CD8-positive, alpha-beta memory T cell (primary cell): ENCODE measurements around the gene KRT71. TPM values are rescaled to one million over a fixed set of nuclear protein-coding genes. Genes with fewer than 3 reads are reported as not detected.

Source experiments
- CTCF ChIA-PET: fragments of 350-600 bp; sonication (Branson Sonifier 250); formaldehyde crosslinking; loops from one replicate; lab custom pipeline; 2021; ENCODE audit warnings: antibody characterized with exemption; lab: Charles Lee
- POLR2A ChIA-PET: fragments of 350-600 bp; sonication (Branson Sonifier 250); formaldehyde crosslinking; loops from one replicate; lab custom pipeline; 2021; ENCODE audit warnings: antibody characterized with exemption; lab: Charles Lee
- DNase-seq, 5 donors: peaks; one replicate each; pipeline versions ENCODE4 v3.0.0 to v3.0.0-alpha.2; 2020 to 2022; ENCODE audit warnings: mixed read lengths in 1 of 5
- H3K27ac ChIP-seq: one replicate; pipeline ENCODE4 v1.7.0; 2013; ENCODE audit warnings: low read depth, mild to moderate bottlenecking, low read length, moderate library complexity
- H3K27me3 ChIP-seq: 2 replicates; pipeline ENCODE4 v1.7.0; 2013; ENCODE audit warnings: low read length, mild to moderate bottlenecking; ENCODE audit not compliant: insufficient read depth, poor library complexity, severe bottlenecking
- H3K36me3 ChIP-seq: 2 replicates; pipeline ENCODE4 v1.7.0; 2013; ENCODE audit warnings: mild to moderate bottlenecking, low read length, moderate library complexity; ENCODE audit not compliant: insufficient read depth
- H3K4me1 ChIP-seq: 2 replicates; pipeline ENCODE4 v1.7.0; 2013; ENCODE audit warnings: mild to moderate bottlenecking, low read length, moderate library complexity; ENCODE audit not compliant: insufficient read depth
- H3K4me3 ChIP-seq: 2 replicates; pipeline ENCODE4 v1.7.0; 2013; ENCODE audit warnings: mild to moderate bottlenecking, low read length
- H3K9me3 ChIP-seq: 2 replicates; pipeline ENCODE4 v1.7.0; 2013; ENCODE audit warnings: mild to moderate bottlenecking, low read length
- H3K27ac Mint-ChIP-seq, 8 donors: one replicate each; pipeline ENCODE4 v1.8.0; 2020 to 2021; ENCODE audit warnings: mixed read lengths in 8 of 8, mild to moderate bottlenecking in 6 of 8, inconsistent platforms in 3 of 8, moderate library complexity in 3 of 8
- H3K27me3 Mint-ChIP-seq, 2 donors: one replicate each; pipeline ENCODE4 v1.8.0; 2020 to 2021; ENCODE audit warnings: mixed read lengths in 2 of 2, mild to moderate bottlenecking in 1 of 2, moderate library complexity in 1 of 2
- H3K36me3 Mint-ChIP-seq, 3 donors: one replicate each; pipeline ENCODE4 v1.8.0; 2020 to 2021; ENCODE audit warnings: mixed read lengths in 3 of 3, inconsistent platforms in 1 of 3, mild to moderate bottlenecking in 1 of 3
- H3K4me1 Mint-ChIP-seq, 3 donors: one replicate each; pipeline ENCODE4 v1.8.0; 2020 to 2021; ENCODE audit warnings: mixed read lengths in 3 of 3, inconsistent platforms in 1 of 3, mild to moderate bottlenecking in 1 of 3
- H3K4me3 Mint-ChIP-seq, 7 donors: one replicate each; pipeline ENCODE4 v1.8.0; 2020 to 2021; ENCODE audit warnings: mixed read lengths in 7 of 7, mild to moderate bottlenecking in 6 of 7, moderate library complexity in 4 of 7, inconsistent platforms in 2 of 7
- H3K9me3 Mint-ChIP-seq, 5 donors: one replicate each; pipeline ENCODE4 v1.8.0; 2020 to 2022; ENCODE audit warnings: mixed read lengths in 5 of 5, mild to moderate bottlenecking in 3 of 5, moderate library complexity in 2 of 5, inconsistent platforms in 1 of 5
- polyA plus RNA-seq: library from polyadenylated mRNA; unstranded; fragments of 300-500 nt; fragmentation: Illumina TruSeq; gene quantifications from one replicate; pipeline ENCODE4 v1.2.3, GENCODE V29; 2021
- total RNA-seq, 2 experiments: library from RNA; stranded (reverse); gene quantifications; one replicate each; pipeline ENCODE4 v1.2.3, GENCODE V29; 2021

Gene KRT71
- total and polyA plus RNA-seq, 3 experiments from 2014 or later = not detected

GRCh38 chr12:52591521-52591920, 38.6 kb upstream of the KRT71 start:
- peaks cover 11% of the 10 kb centered on the region for H3K4me1 ChIP-seq
- no peaks in the 10 kb centered on the region for H3K9me3 ChIP-seq
- Mint-ChIP-seq H3K36me3 (no peaks in the 10 kb centered on the region), H3K9me3 (no peaks in the 10 kb centered on the region), H3K27ac (peak overlapping the region in 2 of 8 donors; percentile 12 to 81), H3K4me3 (no peak overlapping the region), H3K27me3 (peaks cover 9 to 19% of the 10 kb centered on the region in 2 donors), H3K4me1 (peaks cover under 1 to 10% (median 9%) of the 10 kb centered on the region in 3 donors)
- ChIA-PET POLR2A (no interaction called here), CTCF (no interaction called here)
- no peak overlapping the region for H3K4me3 ChIP-seq
- H3K27me3 ChIP-seq = no peaks in the 10 kb centered on the region
- DNase-seq = no peak
- no peaks in the 10 kb centered on the region for H3K36me3 ChIP-seq
- H3K27ac ChIP-seq = no peak overlapping the region

- H3K4me3 Mint-ChIP-seq = no peak overlapping the region
- no peaks in the 10 kb centered on the region for H3K27me3 ChIP-seq
- no peaks in the 10 kb centered on the region for H3K9me3 Mint-ChIP-seq
- H3K36me3 ChIP-seq = no peaks in the 10 kb centered on the region
- POLR2A ChIA-PET = no interaction called here
- H3K4me1 ChIP-seq = peaks cover 26% of the 10 kb centered on the region
- no peak overlapping the region for H3K27ac ChIP-seq
- peaks cover 9 to 19% of the 10 kb centered on the region in 2 donors for H3K27me3 Mint-ChIP-seq
- no peaks in the 10 kb centered on the region for H3K36me3 Mint-ChIP-seq
- H3K4me1 Mint-ChIP-seq = peaks cover 11 to 25% (median 24%) of the 10 kb centered on the region in 3 donors
- no peak for DNase-seq
- no peak overlapping the region for H3K4me3 ChIP-seq
- CTCF ChIA-PET = interaction anchor here (1.5 kb wide), 1 partner anchor 11 kb away, joined by 4 read pairs; no protein-coding TSS in a partner anchor
- peak overlapping the region in 1 of 8 donors; percentile 55 for H3K27ac Mint-ChIP-seq
- H3K9me3 ChIP-seq = no peaks in the 10 kb centered on the region
Measured at GRCh38 chr12:52590021-52590420, 37.1 kb upstream of the KRT71 start.

- Mint-ChIP-seq H3K4me3 (no peak overlapping the region), H3K27me3 (peaks cover 9% of the 10 kb centered on the region in 2 donors), H3K27ac (peak overlapping the region in 2 of 8 donors; percentile 33 to 90), H3K36me3 (no peaks in the 10 kb centered on the region), H3K9me3 (no peaks in the 10 kb centered on the region), H3K4me1 (peaks cover 18 to 36% (median 33%) of the 10 kb centered on the region in 3 donors)
- H3K9me3 ChIP-seq = no peaks in the 10 kb centered on the region
- no peak for DNase-seq
- H3K4me1 ChIP-seq = peaks cover 43% of the 10 kb centered on the region
- H3K4me3 ChIP-seq = no peak overlapping the region
- H3K27me3 ChIP-seq = no peaks in the 10 kb centered on the region
- H3K27ac ChIP-seq = no peak overlapping the region
- no peaks in the 10 kb centered on the region for H3K36me3 ChIP-seq
- CTCF ChIA-PET = interaction anchor here (13.9 kb wide), 1 partner anchor 291 kb away, joined by 276 read pairs; no protein-coding TSS in a partner anchor
- POLR2A ChIA-PET = no interaction called here
Measured at GRCh38 chr12:52587563-52587962, 34.6 kb upstream of the KRT71 start.

GRCh38 chr12:52585946-52586345, 33.0 kb upstream of the KRT71 start:
- peak overlapping the region in 3 of 7 donors; percentile 1 to 26 (median 25) for H3K4me3 Mint-ChIP-seq
- CTCF ChIA-PET = interaction anchor here (0.9 to 13.9 kb wide), 8 partner anchors 14 to 292 kb away, joined by 3 to 276 read pairs (median 4); partner anchors contain the start of gene KRT4
- Histone ChIP-seq H3K27ac (no peak overlapping the region), H3K4me3 (no peak overlapping the region), H3K36me3 (no peaks in the 10 kb centered on the region), H3K27me3 (no peaks in the 10 kb centered on the region), H3K9me3 (no peaks in the 10 kb centered on the region), H3K4me1 (peaks cover 45% of the 10 kb centered on the region)
- peaks cover 18 to 36% (median 33%) of the 10 kb centered on the region in 3 donors for H3K4me1 Mint-ChIP-seq
- DNase-seq = peak; percentile 39 to 88 (median 62)
- H3K27ac Mint-ChIP-seq = peak overlapping the region in 7 of 8 donors; percentile 10 to 91 (median 78)
- H3K36me3 Mint-ChIP-seq = no peaks in the 10 kb centered on the region
- peaks cover 4 to 7% of the 10 kb centered on the region in 2 donors for H3K27me3 Mint-ChIP-seq
- POLR2A ChIA-PET = interaction anchor here (0.7 to 1.1 kb wide), 3 partner anchors 48 to 293 kb away, joined by 3 read pairs; no protein-coding TSS in a partner anchor
- no peaks in the 10 kb centered on the region for H3K9me3 Mint-ChIP-seq

GRCh38 chr12:52585066-52585465, 32.1 kb upstream of the KRT71 start:
- POLR2A ChIA-PET = interaction anchor here (0.7 to 1.1 kb wide), 3 partner anchors 49 to 89 kb away, joined by 3 to 4 read pairs (median 3); no protein-coding TSS in a partner anchor

GRCh38 chr12:52584156-52584682, 31.3 kb upstream of the KRT71 start:
- CTCF ChIA-PET = interaction anchor here (1.1 to 13.9 kb wide), 4 partner anchors 26 to 294 kb away, joined by 3 to 276 read pairs (median 6); no protein-coding TSS in a partner anchor
- H3K4me3 Mint-ChIP-seq = no peak overlapping the region

More at GRCh38 chr12:52585066-52585465, 32.1 kb upstream of the KRT71 start:
- H3K27ac ChIP-seq = no peak overlapping the region
- H3K36me3 ChIP-seq = no peaks in the 10 kb centered on the region
- CTCF ChIA-PET = interaction anchor here (0.9 to 13.9 kb wide), 2 partner anchors 281 to 293 kb away, joined by 3 to 276 read pairs; no protein-coding TSS in a partner anchor
- H3K4me3 ChIP-seq = no peak overlapping the region
- peaks cover 52% of the 10 kb centered on the region for H3K4me1 ChIP-seq
- peaks cover 26 to 42% (median 33%) of the 10 kb centered on the region in 3 donors for H3K4me1 Mint-ChIP-seq
- peaks cover 5 to 11% of the 10 kb centered on the region in 2 donors for H3K27me3 Mint-ChIP-seq
- peak overlapping the region in 1 of 7 donors; percentile 1 for H3K4me3 Mint-ChIP-seq
- no peaks in the 10 kb centered on the region for H3K36me3 Mint-ChIP-seq
- no peaks in the 10 kb centered on the region for H3K9me3 Mint-ChIP-seq
- H3K9me3 ChIP-seq = no peaks in the 10 kb centered on the region
- DNase-seq = no peak
- peak overlapping the region in 6 of 8 donors; percentile 10 to 91 (median 80) for H3K27ac Mint-ChIP-seq
- H3K27me3 ChIP-seq = no peaks in the 10 kb centered on the region

GRCh38 chr12:52582971-52583456, 30.1 kb upstream of the KRT71 start:
- Histone ChIP-seq H3K4me1 (peaks cover 54% of the 10 kb centered on the region), H3K4me3 (no peak overlapping the region), H3K27ac (no peak overlapping the region), H3K27me3 (no peaks in the 10 kb centered on the region), H3K9me3 (no peaks in the 10 kb centered on the region), H3K36me3 (no peaks in the 10 kb centered on the region)
- Mint-ChIP-seq H3K4me1 (peaks cover 26 to 43% (median 33%) of the 10 kb centered on the region in 3 donors), H3K4me3 (no peak overlapping the region), H3K9me3 (no peaks in the 10 kb centered on the region), H3K36me3 (no peaks in the 10 kb centered on the region), H3K27ac (peak overlapping the region in 5 of 8 donors; percentile 80 to 95 (median 86)), H3K27me3 (peaks cover 5 to 11% of the 10 kb centered on the region in 2 donors)
- POLR2A ChIA-PET = no interaction called here
- CTCF ChIA-PET = interaction anchor here (0.8 to 13.9 kb wide), 11 partner anchors 9 to 295 kb away, joined by 3 to 276 read pairs (median 4); partner anchors contain the start of genes KRT1 and KRT74
- DNase-seq = peak; percentile 37 to 76 (median 54)

More at GRCh38 chr12:52584156-52584682, 31.3 kb upstream of the KRT71 start:
- Histone ChIP-seq H3K27ac (no peak overlapping the region), H3K9me3 (no peaks in the 10 kb centered on the region), H3K36me3 (no peaks in the 10 kb centered on the region), H3K4me3 (no peak overlapping the region), H3K4me1 (peaks cover 54% of the 10 kb centered on the region), H3K27me3 (no peaks in the 10 kb centered on the region)
- POLR2A ChIA-PET = no interaction called here
- peaks cover 5 to 11% of the 10 kb centered on the region in 2 donors for H3K27me3 Mint-ChIP-seq
- no peak for DNase-seq
- H3K4me1 Mint-ChIP-seq = peaks cover 26 to 43% (median 33%) of the 10 kb centered on the region in 3 donors
- no peaks in the 10 kb centered on the region for H3K9me3 Mint-ChIP-seq
- H3K36me3 Mint-ChIP-seq = no peaks in the 10 kb centered on the region
- H3K27ac Mint-ChIP-seq = peak overlapping the region in 3 of 8 donors; percentile 24 to 78 (median 53)
